GM11168 (cell line): ENCODE results near the gene LRRC7.

Experiments
- in situ Hi-C: fragments of 300-500 bp; cut with MboI; formaldehyde crosslinking; loops from one replicate; pipeline ENCODE4 v1.12.0; 2022; ENCODE audit warnings: low sequenced_read_pairs; ENCODE audit not compliant: unreplicated experiment

Gene LRRC7

GRCh38 chr1:70072231-70072751, 504.6 kb downstream of the LRRC7 start:
- in situ Hi-C loops: no loop called here

DNA sequence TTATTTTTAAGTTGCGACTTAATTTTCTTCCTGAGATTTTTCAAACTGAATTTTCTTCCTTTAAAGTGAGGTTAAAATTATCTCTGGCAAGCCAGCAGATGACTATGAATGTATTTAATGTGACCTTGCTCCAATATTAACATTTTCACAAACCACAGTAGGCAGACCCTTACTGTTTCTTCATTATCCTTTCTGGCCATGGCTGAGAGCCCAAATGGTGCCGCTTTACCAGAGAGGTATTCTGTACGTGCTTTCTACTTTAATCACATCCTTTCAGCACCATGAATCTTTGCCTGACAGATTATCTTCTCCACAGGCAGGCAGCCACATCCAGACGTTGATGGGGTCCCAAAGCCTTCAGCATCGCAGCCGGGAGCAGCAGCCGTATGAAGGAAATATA, 508.0 kb downstream of the LRRC7 start:
- in situ Hi-C loops: no loop called here

DNA sequence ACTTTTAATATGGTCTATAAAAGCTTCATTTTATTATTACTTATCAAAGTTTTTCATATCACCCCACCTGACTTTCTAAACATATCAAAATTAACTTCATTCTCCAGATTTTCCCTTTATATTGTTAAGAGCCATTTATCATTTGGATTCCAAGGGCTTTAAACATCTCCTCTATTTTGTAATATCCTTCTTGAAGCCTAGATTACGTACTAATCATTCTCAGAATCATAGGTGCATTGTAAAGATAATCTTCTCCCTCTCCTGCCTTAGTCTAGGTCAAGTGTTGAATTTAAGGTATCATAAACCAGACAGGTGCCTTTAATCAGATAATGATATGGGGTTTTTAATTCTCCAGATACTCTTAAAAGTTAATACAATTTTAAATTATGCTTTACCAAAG, 509.3 kb downstream of the LRRC7 start:
- in situ Hi-C loops: no loop called here

- in situ Hi-C loops: no loop called here
Observed at GRCh38 chr1:70079546-70079945, 511.8 kb downstream of the LRRC7 start.

- in situ Hi-C loops: no loop called here
Observed at GRCh38 chr1:70083519-70083918, 515.8 kb downstream of the LRRC7 start.

- in situ Hi-C loops: no loop called here
Observed at GRCh38 chr1:70084314-70084915, 516.7 kb downstream of the LRRC7 start.

DNA sequence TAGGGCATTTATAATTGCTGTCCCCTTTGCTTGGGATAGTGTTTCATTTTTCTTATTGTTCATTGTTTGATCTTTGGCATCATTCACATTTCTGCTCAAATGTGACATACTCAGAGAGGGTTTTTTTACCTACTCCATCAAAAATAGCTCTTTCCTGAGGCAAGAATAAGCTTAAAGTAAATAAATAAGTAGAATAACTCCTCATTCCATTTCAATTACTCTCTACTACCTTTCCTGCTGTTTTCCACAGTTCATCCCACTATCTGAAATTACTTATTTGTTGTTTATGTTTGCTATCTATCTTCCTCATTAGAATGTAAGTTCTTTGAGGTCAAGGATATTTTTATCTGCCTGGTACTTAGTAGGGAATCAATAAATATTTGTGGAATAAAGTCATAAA, 517.8 kb downstream of the LRRC7 start:
- in situ Hi-C loops: no loop called here

DNA sequence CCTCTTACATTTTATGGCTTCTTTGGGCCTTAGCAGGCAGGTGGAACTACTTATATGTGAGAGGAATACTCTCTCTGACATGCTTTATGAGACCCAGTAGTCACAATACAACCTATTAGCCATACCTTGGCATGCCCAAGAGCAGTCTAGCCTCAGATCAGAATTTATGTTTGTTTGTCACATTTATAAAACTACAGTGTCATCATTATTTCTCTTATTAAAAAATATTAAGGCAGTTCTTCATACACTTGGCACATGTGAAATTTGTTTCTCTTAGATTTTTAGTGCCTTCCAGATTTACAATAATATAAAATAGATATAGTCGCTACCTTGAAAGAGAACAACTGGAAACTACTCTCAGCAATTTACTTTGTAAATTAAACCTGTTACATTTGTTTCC, 519.2 kb downstream of the LRRC7 start:
- in situ Hi-C loops: no loop called here

DNA sequence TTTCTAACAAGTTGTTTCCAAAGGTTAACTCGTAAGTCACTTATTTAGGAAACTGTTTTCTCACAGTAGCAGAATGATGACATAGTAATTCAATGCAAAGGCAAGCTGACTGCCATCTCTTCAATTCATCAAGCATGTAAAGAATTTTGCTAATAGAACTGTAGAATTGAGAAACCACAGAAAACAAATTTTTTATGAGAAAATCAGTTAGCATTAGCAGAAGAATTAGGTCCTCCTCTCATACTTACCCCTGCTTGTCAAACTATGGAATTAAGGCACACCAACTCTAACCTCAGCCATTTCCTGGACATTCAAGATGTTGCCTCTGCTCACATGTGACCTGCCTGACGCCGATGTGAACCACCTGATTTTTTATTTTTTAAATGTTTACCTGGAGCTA, 522.4 kb downstream of the LRRC7 start:
- in situ Hi-C loops: no loop called here

- in situ Hi-C loops: no loop called here
Observed at GRCh38 chr1:70090875-70091274, 523.2 kb downstream of the LRRC7 start.

GRCh38 chr1:70091811-70092210, 524.1 kb downstream of the LRRC7 start:
- in situ Hi-C loops: no loop called here

DNA sequence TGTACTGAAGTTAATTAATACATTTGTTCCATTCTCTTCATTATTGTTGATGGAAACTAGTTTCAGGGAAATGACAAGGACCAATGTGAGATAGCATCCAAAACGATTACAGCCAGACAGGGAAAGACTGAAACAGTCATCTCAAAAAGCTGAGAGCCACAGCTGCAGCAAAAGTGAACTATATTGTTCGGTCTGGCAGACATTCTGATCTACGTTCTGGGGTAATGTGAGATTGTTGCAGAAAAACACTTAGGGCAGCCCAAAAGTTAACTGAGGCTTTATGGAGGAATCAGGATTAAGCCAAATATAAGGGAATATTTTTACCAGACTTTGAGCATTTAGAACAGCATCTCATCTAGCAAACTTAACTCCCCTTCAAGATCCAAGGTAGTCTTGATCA, 524.8 kb downstream of the LRRC7 start:
- in situ Hi-C loops: no loop called here

DNA sequence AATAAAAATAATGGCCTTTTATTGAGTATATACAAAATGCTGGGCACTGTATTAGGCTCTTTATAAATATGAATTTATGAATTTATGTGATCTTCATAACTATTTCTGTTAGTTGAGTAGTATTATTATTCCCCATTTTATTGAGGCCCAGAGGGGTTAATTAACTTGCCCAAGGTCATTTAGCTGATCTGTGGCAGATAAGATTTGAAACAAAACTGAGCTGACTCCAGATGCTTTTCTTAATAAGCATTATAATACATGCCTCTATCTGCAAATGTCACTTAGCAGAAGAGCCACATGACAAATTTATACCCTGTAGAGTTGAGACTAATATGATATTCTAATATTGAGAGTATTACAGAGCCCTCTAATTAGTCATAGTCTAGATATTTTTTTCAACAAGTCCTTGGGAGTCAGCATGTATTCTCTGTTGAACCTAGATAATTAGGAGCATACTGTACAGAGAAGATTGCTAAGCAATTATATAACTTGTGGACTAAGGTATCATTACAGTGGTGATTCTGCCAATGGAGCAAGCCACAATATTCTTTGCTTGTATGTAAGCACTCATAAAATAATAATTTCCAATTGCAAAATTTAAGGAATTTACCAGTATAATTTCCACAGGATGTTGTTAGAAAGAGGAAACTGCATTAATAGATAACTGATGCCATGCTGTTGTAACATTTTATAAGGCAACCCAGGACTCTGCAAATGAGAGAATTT, 525.7 kb downstream of the LRRC7 start:
- in situ Hi-C loops: no loop called here

DNA sequence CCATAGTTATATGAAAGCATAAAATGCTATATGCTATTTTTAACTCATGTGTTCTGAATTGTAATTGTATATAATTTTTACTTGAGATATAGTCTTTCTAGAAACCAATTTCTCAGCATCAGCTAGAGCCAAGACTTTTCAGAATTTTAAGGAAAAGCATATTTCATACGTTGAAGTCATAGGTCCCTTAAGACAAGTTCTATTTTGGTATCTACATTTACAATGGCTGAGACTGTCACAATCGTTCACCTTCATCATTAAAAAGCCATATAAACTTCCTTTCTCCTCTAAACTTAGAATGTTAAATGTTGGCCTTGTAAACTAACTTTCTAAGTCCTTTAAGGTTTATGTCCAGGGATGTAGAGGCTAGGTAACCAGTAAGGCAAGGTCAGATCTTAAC, 533.5 kb downstream of the LRRC7 start:
- in situ Hi-C loops: no loop called here

- in situ Hi-C loops: no loop called here
Observed at GRCh38 chr1:70101774-70102173, 534.1 kb downstream of the LRRC7 start.

- in situ Hi-C loops: no loop called here
Observed at GRCh38 chr1:70103770-70104169, 536.0 kb downstream of the LRRC7 start.

DNA sequence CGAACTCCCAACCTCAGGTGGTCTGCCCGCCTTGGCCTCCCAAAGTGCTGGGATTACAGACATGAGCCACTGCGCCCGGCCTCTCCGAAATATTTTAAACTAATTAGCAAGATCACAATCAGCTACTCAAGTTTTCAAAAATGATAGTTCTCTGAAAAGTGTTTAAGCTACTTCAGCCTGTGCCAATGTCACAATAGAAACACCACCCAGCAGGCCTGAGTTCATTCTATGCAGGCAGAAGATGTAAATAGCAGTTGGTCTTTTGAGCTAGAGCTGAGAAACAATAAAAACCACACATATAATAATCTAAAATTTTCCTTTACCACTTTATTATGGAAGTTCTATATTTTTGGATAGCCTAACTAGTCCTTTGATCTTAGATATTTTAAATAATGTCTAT, 541.5 kb downstream of the LRRC7 start:
- in situ Hi-C loops: no loop called here

DNA sequence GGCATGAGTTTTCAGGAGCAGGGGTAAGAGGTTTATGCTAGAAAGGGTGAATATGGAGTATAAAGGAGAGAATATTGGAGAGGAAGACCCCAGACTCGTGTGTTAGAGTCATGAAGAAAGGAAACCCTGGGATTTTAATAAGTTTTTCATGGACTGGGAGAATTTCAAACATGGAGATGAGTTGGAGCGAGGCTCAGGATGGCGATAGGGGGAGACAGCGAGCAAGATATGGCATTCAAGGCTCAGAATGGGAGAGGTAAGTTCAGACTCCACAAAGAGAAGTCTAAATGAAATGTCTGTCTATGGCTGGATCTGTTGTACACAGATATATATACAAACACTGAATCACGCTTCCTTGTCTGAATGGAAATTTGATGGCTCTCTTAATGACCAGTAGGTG, 545.1 kb downstream of the LRRC7 start:
- in situ Hi-C loops: no loop called here

- in situ Hi-C loops: no loop called here
Observed at GRCh38 chr1:70115315-70115714, 547.6 kb downstream of the LRRC7 start.

- in situ Hi-C loops: no loop called here
Observed at GRCh38 chr1:70117046-70117445, 549.3 kb downstream of the LRRC7 start.

DNA sequence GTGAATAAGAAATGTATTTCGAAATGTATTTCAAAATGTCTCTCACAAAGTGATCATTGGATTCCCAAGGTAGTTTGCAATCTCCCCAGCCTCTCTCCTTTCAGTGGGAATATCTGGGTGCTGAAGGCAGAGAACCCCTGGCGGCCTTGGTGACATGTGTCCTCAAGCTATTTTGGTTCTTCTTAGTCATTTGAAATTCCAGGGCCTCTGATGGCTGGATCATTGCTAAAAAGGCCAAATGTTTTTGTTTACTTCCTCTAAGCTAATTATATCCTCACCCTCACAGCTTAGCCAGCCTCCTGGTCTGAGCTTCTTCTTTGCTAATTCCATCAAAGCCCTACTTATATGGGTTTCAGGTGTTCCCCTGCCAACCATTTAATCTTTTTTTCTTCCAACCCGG, 566.4 kb downstream of the LRRC7 start:
- in situ Hi-C loops: loop anchor here (10.0 kb wide), 1 partner anchor 351 kb away; no protein-coding TSS in a partner anchor

DNA sequence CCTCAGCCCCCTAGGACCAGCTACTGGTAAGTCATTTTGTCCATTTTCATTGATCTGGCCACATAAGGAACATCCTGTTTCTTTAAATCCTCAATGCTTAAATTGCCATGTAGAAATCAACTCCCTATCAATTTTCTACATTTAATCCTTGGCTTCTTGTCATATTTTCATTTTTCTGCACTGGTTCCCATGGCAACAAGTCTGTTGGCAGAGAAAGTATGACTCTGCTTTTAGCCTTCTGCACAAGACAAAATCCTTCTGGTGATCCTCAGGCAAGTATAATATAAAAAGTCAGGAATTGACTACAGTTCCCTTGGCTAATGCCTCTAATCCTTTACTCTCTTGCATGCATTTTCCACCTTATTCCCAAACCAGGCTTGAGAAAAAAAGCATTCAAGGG, 572.6 kb downstream of the LRRC7 start:
- in situ Hi-C loops: no loop called here
